ENCODE measurements around the gene RPS27L.

The RPS27L gene

GRCh38 chr15:63202861-63203260 lies 45.6 kb upstream of the RPS27L start:
- Histone ChIP-seq H4K20me1 (ENCODE audit: insufficient read depth, low read length) (no peaks in the 10 kb centered on the region), H3F3A (ENCODE audit: insufficient read depth, low read length) (no peaks in the 10 kb centered on the region), H3K9me2 (replicated peaks; ENCODE audit: insufficient read depth, low read length) (no peaks in the 10 kb centered on the region), H3K27ac (ENCODE audit: low read length) (no peak overlapping the region), H3K27me3 (replicated peaks; ENCODE audit: insufficient read depth, low read length) (no peaks in the 10 kb centered on the region), H3K36me3 (replicated peaks; ENCODE audit: insufficient read depth, low read length) (no peaks in the 10 kb centered on the region), H3K79me2 (ENCODE audit: low read length) (peaks cover 67% of the 10 kb centered on the region), H3K4me3 (ENCODE audit: low read length) (no peak overlapping the region), H3K4me2 (ENCODE audit: low read depth, low read length) (no peak overlapping the region), H3K4me1 (ENCODE audit: low read length) (no peaks in the 10 kb centered on the region), H2AFZ (ENCODE audit: low read length) (no peak overlapping the region), H3K9me3 (replicated peaks; ENCODE audit: insufficient read depth, low read length) (no peaks in the 10 kb centered on the region), H3K9ac (ENCODE audit: low read length) (no peak overlapping the region)
- DNase-seq = no peak
- TF ChIP-seq EZH2 (optimal IDR thresholded peaks at IDR 0.05; ENCODE audit: low read depth, low read length) (no peak), EZH2phosphoT487 (IDR thresholded peaks at IDR 0.05; ENCODE audit: low read length) (no peak), CTCF (IDR thresholded peaks at IDR 0.05; ENCODE audit: low read length) (no peak)

GRCh38 chr15:63200464-63201249 lies 43.4 kb upstream of the RPS27L start:
- Histone ChIP-seq H2AFZ (ENCODE audit: low read length) (no peak overlapping the region), H3K27ac (ENCODE audit: low read length) (no peak overlapping the region), H3K9me2 (replicated peaks; ENCODE audit: insufficient read depth, low read length) (no peaks in the 10 kb centered on the region), H4K20me1 (ENCODE audit: insufficient read depth, low read length) (no peaks in the 10 kb centered on the region), H3K4me1 (ENCODE audit: low read length) (no peaks in the 10 kb centered on the region), H3K27me3 (replicated peaks; ENCODE audit: insufficient read depth, low read length) (no peaks in the 10 kb centered on the region), H3F3A (ENCODE audit: insufficient read depth, low read length) (no peaks in the 10 kb centered on the region), H3K4me3 (ENCODE audit: low read length) (no peak overlapping the region), H3K9me3 (replicated peaks; ENCODE audit: insufficient read depth, low read length) (no peaks in the 10 kb centered on the region), H3K9ac (ENCODE audit: low read length) (no peak overlapping the region), H3K36me3 (replicated peaks; ENCODE audit: insufficient read depth, low read length) (no peaks in the 10 kb centered on the region), H3K4me2 (ENCODE audit: low read depth, low read length) (no peak overlapping the region), H3K79me2 (ENCODE audit: low read length) (peaks cover 74% of the 10 kb centered on the region)
- no peak for TF ChIP-seq EZH2 (optimal IDR thresholded peaks at IDR 0.05; ENCODE audit: low read depth, low read length)
- no peak for TF ChIP-seq CTCF (IDR thresholded peaks at IDR 0.05; ENCODE audit: low read length)
- TF ChIP-seq EZH2phosphoT487 (IDR thresholded peaks at IDR 0.05; ENCODE audit: low read length) = no peak
- no peak for DNase-seq

- no peaks in the 10 kb centered on the region for H3K9me3 ChIP-seq (replicated peaks; ENCODE audit: insufficient read depth, low read length)
- no peaks in the 10 kb centered on the region; the same call in 1 of the 2 replicates for H3F3A ChIP-seq (ENCODE audit: insufficient read depth, low read length)
- no peak for DNase-seq
- no peak overlapping the region for H2AFZ ChIP-seq (ENCODE audit: low read length)
- no peak overlapping the region for H3K4me3 ChIP-seq (ENCODE audit: low read length)
- H3K36me3 ChIP-seq (replicated peaks; ENCODE audit: insufficient read depth, low read length) = no peaks in the 10 kb centered on the region
- no peak overlapping the region for H3K27ac ChIP-seq (ENCODE audit: low read length)
- no peaks in the 10 kb centered on the region for H3K9me2 ChIP-seq (replicated peaks; ENCODE audit: insufficient read depth, low read length)
- no peaks in the 10 kb centered on the region for H3K27me3 ChIP-seq (replicated peaks; ENCODE audit: insufficient read depth, low read length)
- H3K4me1 ChIP-seq (ENCODE audit: low read length) = peaks cover 11% of the 10 kb centered on the region
- no peaks in the 10 kb centered on the region for H4K20me1 ChIP-seq (ENCODE audit: insufficient read depth, low read length)
- H3K9ac ChIP-seq (ENCODE audit: low read length) = no peak overlapping the region
- no peak overlapping the region for H3K4me2 ChIP-seq (ENCODE audit: low read depth, low read length)
- H3K79me2 ChIP-seq (ENCODE audit: low read length) = peaks cover 81% of the 10 kb centered on the region
- no peak for TF ChIP-seq EZH2phosphoT487 (IDR thresholded peaks at IDR 0.05; ENCODE audit: low read length)
- no peak for TF ChIP-seq EZH2 (optimal IDR thresholded peaks at IDR 0.05; ENCODE audit: low read depth, low read length)
- TF ChIP-seq CTCF (IDR thresholded peaks at IDR 0.05; ENCODE audit: low read length) = no peak
Measured at GRCh38 chr15:63198371-63199250, 41.3 kb upstream of the RPS27L start.

Data from MM.1S (cell line).